CD4-positive, alpha-beta T cell treated with Interferon gamma for 1 hour (primary cell): ENCODE data around the gene LAPTM5.

Experiments
- DNase-seq: peaks from one replicate; pipeline ENCODE4 v3.0.0-alpha.2; 2020

LAPTM5 gene

GRCh38 chr1:30754684-30755171, 2.8 kb downstream of the LAPTM5 start:
- peak; percentile 86 for DNase-seq

- DNase-seq: no peak
These were observed 3.9 kb downstream of the LAPTM5 start for GRCh38 chr1:30753660-30754123.

DNA sequence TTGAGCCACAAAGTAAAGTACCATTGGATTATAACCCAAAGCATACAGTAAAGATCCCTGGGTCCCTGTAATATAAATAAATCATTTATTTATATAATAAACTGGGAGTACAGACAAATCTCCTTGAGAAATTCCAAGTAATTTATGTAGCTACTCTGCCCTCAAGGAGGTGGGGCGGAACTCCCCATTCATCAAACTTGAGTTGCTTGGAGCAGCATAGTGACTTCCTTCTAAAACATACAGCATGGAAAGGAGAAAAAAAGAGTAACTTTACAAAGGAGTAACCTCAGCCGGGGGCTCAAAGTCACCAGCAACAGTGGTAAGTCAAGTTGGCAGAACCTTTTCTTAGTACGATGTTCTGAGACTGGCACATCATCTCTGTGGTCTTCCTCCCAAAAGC, 4.5 kb downstream of the LAPTM5 start:
- no peak for DNase-seq

- no peak for DNase-seq
These were observed 5.0 kb downstream of the LAPTM5 start for GRCh38 chr1:30752651-30752908.

DNA sequence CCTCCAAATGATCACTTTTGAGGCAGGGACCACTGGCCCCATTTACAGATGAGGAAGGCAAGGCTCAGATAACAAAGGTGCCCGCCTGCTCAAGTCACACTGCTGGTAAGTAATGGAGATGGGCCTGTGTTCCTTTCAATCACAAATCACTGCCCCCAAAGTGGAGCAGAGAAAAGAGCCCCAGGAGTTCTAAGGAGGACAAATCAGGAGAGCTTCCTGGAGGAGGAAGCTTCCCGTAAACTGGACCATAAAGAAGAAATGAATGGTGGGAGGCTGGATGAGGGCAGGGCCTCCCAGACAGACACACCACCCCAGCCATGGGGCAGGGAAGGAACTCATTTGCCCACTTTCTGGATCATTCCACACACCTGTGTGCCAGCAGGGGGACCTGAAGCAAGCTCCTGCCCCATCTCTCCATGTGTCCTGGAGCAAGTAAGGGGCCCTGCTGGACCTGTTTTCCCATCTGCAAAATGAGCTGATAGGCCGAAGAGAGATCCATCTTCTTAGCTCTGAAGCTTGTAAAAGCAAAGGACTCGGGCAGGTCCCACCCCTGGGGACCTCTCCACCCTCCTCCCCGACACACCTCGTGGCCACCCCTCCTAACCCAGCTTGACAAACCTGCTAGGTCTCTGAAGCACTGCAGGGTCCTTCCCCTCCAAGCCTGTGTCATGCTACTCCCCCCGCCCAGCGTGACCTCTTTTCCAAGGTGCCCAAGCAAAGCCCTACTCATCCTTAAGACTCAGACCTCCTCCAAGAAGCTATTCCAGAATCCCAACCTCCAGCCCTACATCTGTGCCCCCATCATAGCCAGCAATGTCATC, 5.5 kb downstream of the LAPTM5 start:
- DNase-seq: peak; percentile 46

DNA sequence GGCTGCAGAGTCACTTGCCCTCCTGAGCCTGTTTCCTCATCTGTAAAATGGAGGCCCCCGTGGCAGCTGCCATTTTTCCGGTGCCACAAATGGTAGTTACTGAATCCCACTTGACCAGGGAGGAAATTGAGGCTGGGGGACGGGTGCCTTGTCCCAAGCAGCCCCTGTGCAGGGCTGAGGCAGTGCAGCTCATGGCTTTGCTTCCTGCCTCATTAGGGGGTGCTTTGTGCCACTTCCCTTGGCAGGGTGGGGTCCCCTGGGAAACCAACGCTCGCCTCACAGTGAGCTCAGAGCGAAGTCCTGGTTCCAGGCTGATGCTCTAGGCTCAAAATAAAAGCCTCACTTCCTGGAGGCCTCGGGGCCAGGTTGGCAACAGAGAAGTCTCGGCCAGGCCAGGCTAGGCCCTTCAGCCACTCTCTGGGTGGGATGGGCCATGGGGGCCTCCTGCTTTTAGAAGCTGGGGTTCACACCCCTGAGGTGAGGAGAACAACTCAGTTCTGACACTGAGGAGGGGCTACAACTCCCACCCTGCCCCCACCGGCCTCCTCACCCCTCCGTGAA, 6.8 kb downstream of the LAPTM5 start:
- DNase-seq: peak; percentile 83

- DNase-seq: peak; percentile 75
These were observed 7.6 kb downstream of the LAPTM5 start for GRCh38 chr1:30749691-30750583.

DNA sequence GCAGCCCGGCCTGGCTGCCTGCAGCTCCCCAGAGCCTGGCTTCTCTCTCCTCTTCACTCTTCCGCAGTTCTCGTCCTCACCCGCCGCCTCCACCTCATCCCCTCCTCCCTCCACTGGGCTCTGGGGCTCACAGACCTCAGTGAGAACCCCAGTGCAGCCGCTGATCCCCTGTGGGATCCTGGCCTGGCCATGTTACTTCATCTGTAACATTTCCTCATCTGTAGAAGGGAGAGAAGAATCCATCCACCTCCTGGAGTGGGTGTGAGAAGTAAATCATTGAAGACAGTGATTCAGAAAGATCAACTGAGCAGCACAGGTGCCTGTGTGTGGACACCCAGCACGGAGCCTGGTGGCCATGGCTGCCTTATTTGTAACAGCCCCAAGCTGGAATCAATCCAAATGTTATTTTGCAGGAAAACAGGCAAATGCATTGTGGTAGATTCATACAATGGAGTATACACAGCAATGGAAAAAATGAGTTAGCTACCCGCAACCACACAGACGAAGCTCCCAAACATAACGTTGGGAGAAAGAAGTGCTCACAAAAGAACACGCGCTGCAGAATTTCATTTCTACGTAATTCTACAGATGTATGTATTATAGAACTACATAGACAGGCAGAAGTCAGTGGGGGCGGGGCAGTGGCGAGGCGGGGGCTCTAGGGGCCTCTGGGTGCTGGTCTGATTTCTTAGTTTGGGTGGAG, 8.7 kb downstream of the LAPTM5 start:
- DNase-seq: no peak

DNA sequence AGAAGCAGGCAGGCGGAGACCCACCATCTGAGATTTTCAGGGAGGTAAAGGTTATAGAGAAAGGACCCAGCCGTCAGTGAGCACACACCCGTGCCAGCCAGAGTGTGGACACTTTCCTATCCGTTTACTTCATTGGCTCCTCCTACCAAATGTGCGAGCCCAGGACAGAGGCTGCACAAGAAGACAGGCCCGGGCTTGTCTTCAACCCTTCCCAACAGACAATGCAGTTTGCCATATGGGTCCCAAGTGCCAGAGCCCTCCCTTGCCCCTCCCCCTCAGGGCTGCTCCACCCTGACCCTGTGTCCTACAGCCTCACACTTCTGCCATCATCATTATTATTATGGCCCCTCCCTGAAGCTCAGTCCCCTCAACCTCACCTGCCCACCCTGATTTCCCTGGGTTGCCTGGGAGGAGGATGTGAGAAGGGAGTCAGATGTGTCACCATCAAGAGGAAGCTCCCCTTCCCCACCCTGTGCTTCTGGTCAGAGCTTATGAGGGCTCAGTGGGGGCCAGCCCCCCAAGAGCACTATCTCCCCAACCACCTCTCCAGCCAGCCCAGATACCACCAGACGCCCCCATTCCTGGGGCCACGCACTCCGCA, 9.4 kb downstream of the LAPTM5 start:
- no peak for DNase-seq

GRCh38 chr1:30747033-30748008, 10.3 kb downstream of the LAPTM5 start:
- DNase-seq: no peak

- no peak for DNase-seq
These were observed 11.2 kb downstream of the LAPTM5 start for GRCh38 chr1:30746212-30747032.

DNA sequence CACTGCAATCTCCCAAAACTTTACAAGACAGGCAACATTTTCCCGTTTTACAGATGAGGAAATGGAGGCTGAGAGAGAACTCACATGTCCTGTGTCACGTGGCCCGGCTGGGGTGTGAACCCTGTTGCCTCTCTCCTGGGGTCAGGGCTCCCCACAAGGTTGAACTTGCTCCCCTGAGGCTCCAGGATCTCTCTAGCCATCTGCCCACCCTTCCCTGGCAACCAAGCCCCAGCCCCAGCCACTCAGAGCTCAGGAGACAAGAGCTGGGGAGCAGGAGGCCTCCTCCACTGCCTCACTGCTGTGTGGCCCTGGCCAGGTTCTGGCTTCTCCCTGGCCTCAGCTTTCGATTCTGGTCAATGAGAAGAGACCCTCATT, 11.8 kb downstream of the LAPTM5 start:
- DNase-seq: no peak

DNA sequence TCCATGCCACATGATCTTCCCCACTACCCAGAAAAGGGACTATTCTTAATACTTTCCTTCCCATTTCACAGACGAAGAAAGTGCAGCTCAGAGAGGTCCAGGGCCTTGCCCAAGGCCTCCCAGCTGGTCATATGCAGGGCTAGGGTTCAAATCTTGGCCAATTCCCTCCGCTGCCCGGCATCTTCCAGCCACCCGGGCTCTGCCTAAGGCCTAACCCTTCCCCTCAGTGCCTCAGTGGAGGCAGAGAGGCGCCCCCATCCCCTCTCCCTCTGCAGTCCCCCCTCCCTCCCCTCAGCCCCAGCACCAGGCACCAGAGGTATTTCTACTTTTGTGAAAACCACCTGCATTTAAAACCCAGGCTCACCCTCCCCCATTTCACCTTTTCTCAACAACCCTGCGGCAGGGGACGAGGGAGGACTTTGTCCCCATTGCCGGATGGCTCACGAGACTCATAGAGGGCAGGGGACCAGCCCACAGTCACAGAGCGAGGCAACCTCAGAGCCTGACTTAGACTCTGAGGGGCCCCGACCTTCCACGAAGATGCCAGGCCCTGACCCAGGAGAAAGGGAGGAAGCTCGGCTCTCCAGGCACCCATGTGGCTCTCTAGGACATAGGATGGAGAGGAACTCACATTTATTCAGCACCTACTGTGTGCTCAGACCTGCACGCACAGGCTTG, 12.3 kb downstream of the LAPTM5 start:
- no peak for DNase-seq

DNA sequence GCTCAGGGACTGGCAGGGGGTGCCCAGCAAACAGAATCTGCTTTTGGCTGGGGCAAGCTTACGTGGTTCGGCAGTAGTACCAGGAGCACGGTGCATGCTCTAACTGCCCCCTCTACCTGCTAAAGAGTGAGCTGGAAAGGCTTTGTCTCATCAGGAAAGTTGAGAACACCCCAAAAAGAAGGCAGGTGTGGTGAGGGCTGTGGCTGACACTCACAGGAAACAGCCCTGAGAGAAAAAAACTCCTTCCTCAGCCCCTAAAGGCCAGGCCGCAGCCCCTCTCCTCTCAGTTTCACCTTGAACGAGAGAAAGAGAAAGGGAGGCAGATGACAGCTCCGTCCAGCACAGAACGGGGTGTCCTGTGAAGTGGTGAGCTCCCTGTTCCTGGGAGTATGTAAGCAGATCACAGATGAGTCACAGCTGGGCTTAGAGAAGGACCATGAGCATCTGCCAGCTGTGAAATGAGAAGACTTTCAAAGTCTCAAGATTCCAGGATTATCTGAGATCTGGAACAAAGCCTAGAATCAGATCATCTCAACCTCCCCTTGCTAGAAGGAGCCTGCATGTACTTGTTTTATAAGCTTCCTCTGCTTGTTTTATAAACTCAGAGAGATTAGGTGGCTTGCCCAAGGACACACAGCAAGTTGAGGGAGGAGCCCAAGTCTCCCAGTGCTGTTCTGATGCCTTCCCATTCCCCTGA, 13.4 kb downstream of the LAPTM5 start:
- no peak for DNase-seq

DNA sequence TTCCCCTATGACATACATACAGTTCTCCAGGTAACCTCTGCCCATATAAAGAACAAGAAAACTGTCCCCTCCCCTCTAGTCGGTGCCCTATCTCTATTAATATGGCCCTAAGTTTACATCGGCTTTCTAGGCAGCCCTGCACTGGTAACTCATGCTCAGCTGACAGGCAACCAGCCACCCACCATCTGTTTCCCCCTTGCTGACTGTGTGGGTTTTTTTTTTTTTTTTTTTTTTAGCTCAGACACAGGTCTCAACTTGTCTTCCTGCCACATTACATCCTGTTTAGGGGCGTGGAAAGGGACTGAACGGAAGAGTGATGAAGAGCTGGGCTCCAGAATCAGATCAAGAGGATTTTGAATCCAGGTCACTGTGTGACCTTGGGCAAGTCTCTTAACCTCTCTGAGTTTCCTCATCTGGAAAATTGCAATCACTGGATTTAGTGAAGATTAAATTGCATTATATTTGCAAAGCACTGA, 14.0 kb downstream of the LAPTM5 start:
- peak; percentile 84 for DNase-seq

- no peak for DNase-seq
These were observed 14.5 kb downstream of the LAPTM5 start for GRCh38 chr1:30742963-30743559.

- no peak for DNase-seq
These were observed 15.1 kb downstream of the LAPTM5 start for GRCh38 chr1:30742300-30742962.
